ENCODE measurements around the gene HOXD10. TPM values are rescaled to one million over a fixed set of nuclear protein-coding genes. Genes with fewer than 3 reads are reported as not detected.

Gene HOXD10
- total RNA-seq, 2 experiments from 2014 or later, result not detected

DNA sequence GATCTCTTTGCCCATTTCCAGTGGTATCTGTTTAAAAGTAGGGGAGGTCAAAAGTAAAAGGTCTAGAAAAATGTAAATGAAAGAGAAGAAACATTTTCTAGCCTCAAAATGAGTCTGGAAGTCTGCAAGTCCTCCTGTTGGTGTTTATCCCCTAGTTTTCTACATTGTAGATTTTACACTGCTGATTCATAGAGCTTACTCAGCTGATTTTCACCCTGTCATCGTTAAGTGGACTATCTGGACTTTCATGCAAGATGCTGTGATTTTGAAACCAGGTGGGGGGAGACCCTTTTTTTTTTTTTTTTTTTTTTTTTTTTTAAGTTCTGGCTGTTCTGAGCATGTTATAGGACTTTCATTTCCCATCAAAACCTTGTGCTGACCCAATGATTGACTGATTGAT, 50.8 kb downstream of the HOXD10 start:
- intact Hi-C loops (cut with micrococcal nuclease; ENCODE audit: unreplicated experiment), result no loop called here
- no TSS peak for BruUV-seq (replicated peaks)

GRCh38 chr2:176169181-176169580, 52.6 kb downstream of the HOXD10 start:
- no peak for TF ChIP-seq EZH2phosphoT487 (IDR thresholded peaks at IDR 0.05; ENCODE audit: borderline replicate concordance, low read depth, low read length)
- no peak for TF ChIP-seq CTCF (conservative IDR thresholded peaks at IDR 0.05; ENCODE audit: low read length)
- no peaks in the 10 kb centered on the region for H3K79me2 ChIP-seq (ENCODE audit: insufficient read depth, low read depth, low read length)
- CTCF ChIA-PET (ENCODE audit: unreplicated experiment), result interaction anchor here (0.6 kb wide), 1 partner anchor 16 kb away, joined by 7 read pairs; no protein-coding TSS in a partner anchor
- H3K4me1 ChIP-seq (ENCODE audit: insufficient read depth, low read length, poor library complexity, severe bottlenecking), result no peaks in the 10 kb centered on the region
- POLR2A ChIA-PET, result interaction anchor here (0.6 kb wide), 2 partner anchors 204 to 440 kb away, joined by 3 to 11 read pairs; no protein-coding TSS in a partner anchor
- BruUV-seq (replicated peaks), result no TSS peak
- H4K20me1 ChIP-seq (ENCODE audit: insufficient read depth, low read length), result no peaks in the 10 kb centered on the region
- H3K4me3 ChIP-seq (ENCODE audit: low read depth, low read length, poor library complexity, severe bottlenecking), result no peak overlapping the region
- H3K9me2 ChIP-seq (ENCODE audit: insufficient read depth, low read length), result no peaks in the 10 kb centered on the region
- no peak overlapping the region for H2AFZ ChIP-seq (ENCODE audit: low read length)
- no peak for DNase-seq (ENCODE audit: low spot score)
- H3K9me3 ChIP-seq (ENCODE audit: low read length), result no peaks in the 10 kb centered on the region
- no peak overlapping the region for H3K27ac ChIP-seq (ENCODE audit: low read depth, low read length, poor library complexity, severe bottlenecking)
- intact Hi-C loops (cut with micrococcal nuclease; ENCODE audit: unreplicated experiment), result no loop called here
- H3K36me3 ChIP-seq (ENCODE audit: insufficient read depth, low read length), result no peaks in the 10 kb centered on the region
- no peak overlapping the region for H3K4me2 ChIP-seq (ENCODE audit: low read length)

More for the DNA sequence above, 50.8 kb downstream of the HOXD10 start:
- Histone ChIP-seq H3K4me3 (ENCODE audit: low read depth, low read length, poor library complexity, severe bottlenecking) (no peak overlapping the region), H3K4me2 (ENCODE audit: low read length) (no peak overlapping the region), H3K79me2 (ENCODE audit: insufficient read depth, low read depth, low read length) (no peaks in the 10 kb centered on the region), H4K20me1 (ENCODE audit: insufficient read depth, low read length) (no peaks in the 10 kb centered on the region), H3K36me3 (ENCODE audit: insufficient read depth, low read length) (no peaks in the 10 kb centered on the region), H3K9me2 (ENCODE audit: insufficient read depth, low read length) (no peaks in the 10 kb centered on the region), H3K27ac (ENCODE audit: low read depth, low read length, poor library complexity, severe bottlenecking) (no peak overlapping the region), H3K4me1 (ENCODE audit: insufficient read depth, low read length, poor library complexity, severe bottlenecking) (no peaks in the 10 kb centered on the region), H2AFZ (ENCODE audit: low read length) (no peak overlapping the region), H3K9me3 (ENCODE audit: low read length) (no peaks in the 10 kb centered on the region)
- TF ChIP-seq EZH2phosphoT487 (IDR thresholded peaks at IDR 0.05; ENCODE audit: borderline replicate concordance, low read depth, low read length) (no peak), CTCF (conservative IDR thresholded peaks at IDR 0.05; ENCODE audit: low read length) (no peak)
- ChIA-PET POLR2A (interaction anchor here (0.6 to 1.0 kb wide), 4 partner anchors 52 to 1693 kb away, joined by 3 to 7 read pairs (median 5); no protein-coding TSS in a partner anchor), CTCF (ENCODE audit: unreplicated experiment) (no interaction called here)
- no peak for DNase-seq (ENCODE audit: low spot score)

Small RNA genes lying within 50 kb of the gene (microRNA-seq; reads per million reads assigned to microRNA genes)
- 3.0 reads per million for gene MIR10B (ENCODE audit: borderline replicate concordance)

Small RNA genes lying within 50 kb of the gene (small RNA-seq; reads per million reads assigned to genes)
- gene MIR10B, result not detected

Other genes starting within 250 kb of the HOXD10 start
- gene LNPK, start 114.5 kb upstream of the HOXD10 start, total RNA-seq (2014; rRNA removed; shearing (Covaris generic)), result 14.0 and 18.0 TPM in 2 replicates
- gene LNPK, start 114.5 kb upstream of the HOXD10 start, total RNA-seq (2022), result 34.7 and 38.3 TPM in 2 replicates
- not detected in 2 replicates for gene EVX2, start 32.8 kb upstream of the HOXD10 start, total RNA-seq (2014; rRNA removed; shearing (Covaris generic))
- gene EVX2, start 32.8 kb upstream of the HOXD10 start, total RNA-seq (2022), result not detected in 2 replicates
- not detected in 2 replicates for gene HOXD13, start 24.1 kb upstream of the HOXD10 start, total RNA-seq (2014; rRNA removed; shearing (Covaris generic))
- not detected in 2 replicates for gene HOXD13, start 24.1 kb upstream of the HOXD10 start, total RNA-seq (2022)
- gene HOXD12, start 17.0 kb upstream of the HOXD10 start, total RNA-seq (2014; rRNA removed; shearing (Covaris generic)), result not detected in 2 replicates
- 0.25 TPM in 1 of 2 replicates, not detected in the other for gene HOXD12, start 17.0 kb upstream of the HOXD10 start, total RNA-seq (2022)
- not detected in 2 replicates for gene HOXD11, start 9.5 kb upstream of the HOXD10 start, total RNA-seq (2014; rRNA removed; shearing (Covaris generic))
- gene HOXD11, start 9.5 kb upstream of the HOXD10 start, total RNA-seq (2022), result not detected in 2 replicates
- not detected in 2 replicates for gene HOXD9, start 5.9 kb downstream of the HOXD10 start, total RNA-seq (2014; rRNA removed; shearing (Covaris generic))
- gene HOXD9, start 5.9 kb downstream of the HOXD10 start, total RNA-seq (2022), result not detected in 2 replicates
- not detected in 2 replicates for gene HOXD8, start 12.9 kb downstream of the HOXD10 start, total RNA-seq (2014; rRNA removed; shearing (Covaris generic))
- gene HOXD8, start 12.9 kb downstream of the HOXD10 start, total RNA-seq (2022), result not detected in 2 replicates
- not detected in 2 replicates for gene HOXD4, start 34.8 kb downstream of the HOXD10 start, total RNA-seq (2014; rRNA removed; shearing (Covaris generic))
- not detected in 2 replicates for gene HOXD4, start 34.8 kb downstream of the HOXD10 start, total RNA-seq (2022)
- not detected in 2 replicates for gene HOXD3, start 40.5 kb downstream of the HOXD10 start, total RNA-seq (2014; rRNA removed; shearing (Covaris generic))
- not detected in 2 replicates for gene HOXD3, start 40.5 kb downstream of the HOXD10 start, total RNA-seq (2022)
- gene HOXD1, start 71.9 kb downstream of the HOXD10 start, total RNA-seq (2014; rRNA removed; shearing (Covaris generic)), result not detected in 2 replicates
- not detected in 2 replicates for gene HOXD1, start 71.9 kb downstream of the HOXD10 start, total RNA-seq (2022)
- 36.8 and 71.3 TPM in 2 replicates for gene MTX2, start 152.7 kb downstream of the HOXD10 start, total RNA-seq (2014; rRNA removed; shearing (Covaris generic))
- 31.9 and 33.2 TPM in 2 replicates for gene MTX2, start 152.7 kb downstream of the HOXD10 start, total RNA-seq (2022)